Prostate gland (tissue), 2 donors: ENCODE measurements around the gene NAA40.

ENCODE experiments used
- POLR2A ChIP-seq: fragments of 450-650 bp; IDR thresholded peaks from one replicate; pipeline ENCODE4 v1.6.1; 2016; ENCODE audit warnings: antibody characterized with exemption, mild to moderate bottlenecking
- POLR2AphosphoS5 ChIP-seq: sonication (generic); formaldehyde crosslinking; IDR thresholded peaks from one replicate; pipeline ENCODE4 v1.6.1; 2017; ENCODE audit warnings: antibody characterized with exemption
- TF ChIP-seq, protein P1 (sequence below), 4 experiments: fragments of 200-600 bp in 2 of 4; fragments of 450-650 bp in 2 of 4; sonication (generic) in 2 of 4; IDR thresholded peaks; 1 replicate in 3 of 4; 2 replicates in 1 of 4; pipeline ENCODE4 v1.5.1; 2016 to 2019; ENCODE audit warnings: antibody characterized with exemption in 4 of 4, mild to moderate bottlenecking in 2 of 4, moderate library complexity in 2 of 4

GRCh38 chr11:63942803-63943202, 4.0 kb downstream of the NAA40 start:
- TF ChIP-seq, protein P1, sequence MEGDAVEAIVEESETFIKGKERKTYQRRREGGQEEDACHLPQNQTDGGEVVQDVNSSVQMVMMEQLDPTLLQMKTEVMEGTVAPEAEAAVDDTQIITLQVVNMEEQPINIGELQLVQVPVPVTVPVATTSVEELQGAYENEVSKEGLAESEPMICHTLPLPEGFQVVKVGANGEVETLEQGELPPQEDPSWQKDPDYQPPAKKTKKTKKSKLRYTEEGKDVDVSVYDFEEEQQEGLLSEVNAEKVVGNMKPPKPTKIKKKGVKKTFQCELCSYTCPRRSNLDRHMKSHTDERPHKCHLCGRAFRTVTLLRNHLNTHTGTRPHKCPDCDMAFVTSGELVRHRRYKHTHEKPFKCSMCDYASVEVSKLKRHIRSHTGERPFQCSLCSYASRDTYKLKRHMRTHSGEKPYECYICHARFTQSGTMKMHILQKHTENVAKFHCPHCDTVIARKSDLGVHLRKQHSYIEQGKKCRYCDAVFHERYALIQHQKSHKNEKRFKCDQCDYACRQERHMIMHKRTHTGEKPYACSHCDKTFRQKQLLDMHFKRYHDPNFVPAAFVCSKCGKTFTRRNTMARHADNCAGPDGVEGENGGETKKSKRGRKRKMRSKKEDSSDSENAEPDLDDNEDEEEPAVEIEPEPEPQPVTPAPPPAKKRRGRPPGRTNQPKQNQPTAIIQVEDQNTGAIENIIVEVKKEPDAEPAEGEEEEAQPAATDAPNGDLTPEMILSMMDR (IDR thresholded peaks at IDR 0.05): no peak
- TF ChIP-seq POLR2A (no peak), POLR2AphosphoS5 (no peak)
